ENCODE data around the gene HOXC6.

The HOXC6 gene

GRCh38 chr12:54053003-54053750, 24.9 kb downstream of the HOXC6 start:
- Histone ChIP-seq H2AFZ (ENCODE audit: low read length) (peak overlapping the region; percentile 92), H3K4ac (ENCODE audit: low read length) (no peak overlapping the region), H3K36me3 (replicated peaks in 1 of 2; ENCODE audit: control insufficient read depth in 2 of 2, insufficient read depth in 2 of 2, low read length in 2 of 2) (no peaks in the 10 kb centered on the region), H2AK5ac (ENCODE audit: low read depth, low read length) (no peak overlapping the region), H2BK120ac (ENCODE audit: low read depth, low read length) (no peak overlapping the region), H4K91ac (ENCODE audit: low read depth, low read length, poor library complexity) (no peak overlapping the region), H3K23ac (ENCODE audit: low read depth, low read length, poor library complexity) (no peak overlapping the region), H3K4me2 (ENCODE audit: insufficient read depth, low read length, poor library complexity, severe bottlenecking) (no peak overlapping the region), H3K4me1 (ENCODE audit: control insufficient read depth in 2 of 2, insufficient read depth in 1 of 2, low read depth in 1 of 2, low read length in 2 of 2) (no peaks in the 10 kb centered on the region), H3K27me3 (ENCODE audit: control insufficient read depth in 3 of 3, insufficient read depth in 3 of 3, low read depth in 1 of 3, low read length in 3 of 3) (peaks cover 52 to 99% (median 95%) of the 10 kb centered on the region in 3 experiments), H3K79me1 (ENCODE audit: low read depth, low read length) (no peaks in the 10 kb centered on the region), H4K8ac (ENCODE audit: low read depth, low read length) (no peak overlapping the region), H3K9ac (ENCODE audit: low read depth, low read length, poor library complexity) (peak overlapping the region; percentile 50), H3K9me3 (replicated peaks in 1 of 2; ENCODE audit: control insufficient read depth in 2 of 2, insufficient read depth in 1 of 2, low read depth in 1 of 2, low read length in 2 of 2) (no peaks in the 10 kb centered on the region), H3K18ac (ENCODE audit: low read length) (no peak overlapping the region), H2BK15ac (ENCODE audit: low read length) (no peak overlapping the region), H2BK5ac (ENCODE audit: low read length) (no peak overlapping the region), H2BK12ac (ENCODE audit: low read length) (no peak overlapping the region), H3K4me3 (ENCODE audit: low read length in 2 of 2) (peak overlapping the region in 1 of 2 donors; percentile 34), H3K14ac (ENCODE audit: low read length) (no peak overlapping the region), H3K27ac (replicated peaks; ENCODE audit: low read length) (no peak overlapping the region)
- WGBS, 2 donors (ENCODE audit: extremely low coverage in 2 of 2, insufficient read length in 2 of 2, insufficient replicate concordance in 1 of 2) = no CpG with 5 or more reads among the region's 22 CpGs
- DNase-seq (ENCODE audit: low spot score) = no peak

DNA sequence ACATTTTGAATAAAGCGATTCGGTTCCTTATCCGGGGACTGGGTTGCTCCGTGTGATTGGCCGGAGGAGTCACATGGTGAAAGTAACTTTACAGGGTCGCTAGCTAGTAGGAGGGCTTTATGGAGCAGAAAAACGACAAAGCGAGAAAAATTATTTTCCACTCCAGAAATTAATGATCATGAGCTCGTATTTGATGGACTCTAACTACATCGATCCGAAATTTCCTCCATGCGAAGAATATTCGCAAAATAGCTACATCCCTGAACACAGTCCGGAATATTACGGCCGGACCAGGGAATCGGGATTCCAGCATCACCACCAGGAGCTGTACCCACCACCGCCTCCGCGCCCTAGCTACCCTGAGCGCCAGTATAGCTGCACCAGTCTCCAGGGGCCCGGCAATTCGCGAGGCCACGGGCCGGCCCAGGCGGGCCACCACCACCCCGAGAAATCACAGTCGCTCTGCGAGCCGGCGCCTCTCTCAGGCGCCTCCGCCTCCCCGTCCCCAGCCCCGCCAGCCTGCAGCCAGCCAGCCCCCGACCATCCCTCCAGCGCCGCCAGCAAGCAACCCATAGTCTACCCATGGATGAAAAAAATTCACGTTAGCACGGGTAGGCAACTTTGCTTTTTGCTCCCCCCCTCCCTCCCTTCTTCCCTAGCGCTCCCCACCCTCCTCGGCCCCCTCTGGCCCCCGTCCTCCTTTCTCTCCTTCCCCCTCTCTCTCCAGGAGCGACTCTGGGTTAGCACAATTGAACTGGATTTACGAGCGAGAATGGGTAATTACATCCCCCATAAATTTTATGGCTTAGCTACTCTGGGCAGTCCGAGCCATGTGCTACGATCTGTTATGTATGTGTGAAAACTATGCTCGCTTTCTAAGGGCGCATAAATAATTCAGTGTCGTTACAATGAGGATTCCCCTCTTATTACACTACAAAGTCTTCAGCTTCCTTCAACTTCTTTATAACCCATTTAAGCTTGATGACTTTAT, 25.8 kb downstream of the HOXC6 start, which contains the start of gene HOXC4:
Gene HOXC4, plus strand, starts transcription at position 85 of the 991 bp plus-strand sequence. Its CDS starts 88 bp downstream, at position 173.
- Histone ChIP-seq H3K4me2 (ENCODE audit: insufficient read depth, low read length, poor library complexity, severe bottlenecking) (no peak within 1 kb of the TSS), H3K4ac (ENCODE audit: low read length) (no peak within 1 kb of the TSS), H2BK15ac (ENCODE audit: low read length) (no peak within 1 kb of the TSS), H3K14ac (ENCODE audit: low read length) (no peak within 1 kb of the TSS), H2AFZ (ENCODE audit: low read length) (peak within 1 kb of the TSS; percentile 92), H3K9ac (ENCODE audit: low read depth, low read length, poor library complexity) (peak within 1 kb of the TSS; percentile 50), H2BK120ac (ENCODE audit: low read depth, low read length) (no peak within 1 kb of the TSS), H3K27me3 (ENCODE audit: control insufficient read depth in 3 of 3, insufficient read depth in 3 of 3, low read depth in 1 of 3, low read length in 3 of 3) (peaks cover 51 to 99% (median 95%) of the 10 kb centered on the region in 3 experiments), H4K8ac (ENCODE audit: low read depth, low read length) (no peak within 1 kb of the TSS), H4K91ac (ENCODE audit: low read depth, low read length, poor library complexity) (no peak within 1 kb of the TSS), H3K27ac (replicated peaks; ENCODE audit: low read length) (no peak within 1 kb of the TSS), H3K36me3 (replicated peaks in 1 of 2; ENCODE audit: control insufficient read depth in 2 of 2, insufficient read depth in 2 of 2, low read length in 2 of 2) (no peaks in the 10 kb centered on the region), H3K18ac (ENCODE audit: low read length) (no peak within 1 kb of the TSS), H2AK5ac (ENCODE audit: low read depth, low read length) (no peak within 1 kb of the TSS), H3K23ac (ENCODE audit: low read depth, low read length, poor library complexity) (no peak within 1 kb of the TSS), H3K4me3 (ENCODE audit: low read length in 2 of 2) (peak within 1 kb of the TSS in 1 of 2 donors; percentile 34), H3K79me1 (ENCODE audit: low read depth, low read length) (no peaks in the 10 kb centered on the region), H3K9me3 (replicated peaks in 1 of 2; ENCODE audit: control insufficient read depth in 2 of 2, insufficient read depth in 1 of 2, low read depth in 1 of 2, low read length in 2 of 2) (no peaks in the 10 kb centered on the region), H3K4me1 (ENCODE audit: control insufficient read depth in 2 of 2, insufficient read depth in 1 of 2, low read depth in 1 of 2, low read length in 2 of 2) (no peaks in the 10 kb centered on the region), H2BK5ac (ENCODE audit: low read length) (no peak within 1 kb of the TSS), H2BK12ac (ENCODE audit: low read length) (no peak within 1 kb of the TSS)
- no peak for DNase-seq (ENCODE audit: low spot score)
- no CpG with 5 or more reads among the region's 52 CpGs for WGBS, 2 donors (ENCODE audit: extremely low coverage in 2 of 2, insufficient read length in 2 of 2, insufficient replicate concordance in 1 of 2)

DNA sequence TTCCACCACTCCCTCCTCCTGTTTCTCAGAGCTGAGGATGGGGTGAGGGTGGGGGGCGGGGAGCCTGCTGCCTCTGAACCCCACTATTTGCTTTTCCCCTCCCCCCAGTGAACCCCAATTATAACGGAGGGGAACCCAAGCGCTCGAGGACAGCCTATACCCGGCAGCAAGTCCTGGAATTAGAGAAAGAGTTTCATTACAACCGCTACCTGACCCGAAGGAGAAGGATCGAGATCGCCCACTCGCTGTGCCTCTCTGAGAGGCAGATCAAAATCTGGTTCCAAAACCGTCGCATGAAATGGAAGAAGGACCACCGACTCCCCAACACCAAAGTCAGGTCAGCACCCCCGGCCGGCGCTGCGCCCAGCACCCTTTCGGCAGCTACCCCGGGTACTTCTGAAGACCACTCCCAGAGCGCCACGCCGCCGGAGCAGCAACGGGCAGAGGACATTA, 26.5 kb downstream of the HOXC6 start:
- no CpG with 5 or more reads among the region's 24 CpGs for WGBS, 2 donors (ENCODE audit: extremely low coverage in 2 of 2, insufficient read length in 2 of 2, insufficient replicate concordance in 1 of 2)
- no peak overlapping the region for H2BK5ac ChIP-seq (ENCODE audit: low read length)
- no peak overlapping the region for H3K4me2 ChIP-seq (ENCODE audit: insufficient read depth, low read length, poor library complexity, severe bottlenecking)
- H3K18ac ChIP-seq (ENCODE audit: low read length) = no peak overlapping the region
- H3K23ac ChIP-seq (ENCODE audit: low read depth, low read length, poor library complexity) = no peak overlapping the region
- H2AK5ac ChIP-seq (ENCODE audit: low read depth, low read length) = no peak overlapping the region
- no peak overlapping the region for H3K27ac ChIP-seq (replicated peaks; ENCODE audit: low read length)
- H3K79me1 ChIP-seq (ENCODE audit: low read depth, low read length) = no peaks in the 10 kb centered on the region
- no peak overlapping the region for H3K4ac ChIP-seq (ENCODE audit: low read length)
- H2BK12ac ChIP-seq (ENCODE audit: low read length) = no peak overlapping the region
- no peaks in the 10 kb centered on the region for H3K36me3 ChIP-seq (replicated peaks in 1 of 2; ENCODE audit: control insufficient read depth in 2 of 2, insufficient read depth in 2 of 2, low read length in 2 of 2)
- H2BK120ac ChIP-seq (ENCODE audit: low read depth, low read length) = no peak overlapping the region
- H3K9me3 ChIP-seq (replicated peaks in 1 of 2; ENCODE audit: control insufficient read depth in 2 of 2, insufficient read depth in 1 of 2, low read depth in 1 of 2, low read length in 2 of 2) = no peaks in the 10 kb centered on the region
- H4K8ac ChIP-seq (ENCODE audit: low read depth, low read length) = no peak overlapping the region
- H3K4me1 ChIP-seq (ENCODE audit: control insufficient read depth in 2 of 2, insufficient read depth in 1 of 2, low read depth in 1 of 2, low read length in 2 of 2) = no peaks in the 10 kb centered on the region
- H3K9ac ChIP-seq (ENCODE audit: low read depth, low read length, poor library complexity) = no peak overlapping the region
- H3K14ac ChIP-seq (ENCODE audit: low read length) = no peak overlapping the region
- H4K91ac ChIP-seq (ENCODE audit: low read depth, low read length, poor library complexity) = no peak overlapping the region
- H2BK15ac ChIP-seq (ENCODE audit: low read length) = no peak overlapping the region
- H2AFZ ChIP-seq (ENCODE audit: low read length) = no peak overlapping the region
- peaks cover 54 to 99% (median 97%) of the 10 kb centered on the region in 3 experiments for H3K27me3 ChIP-seq (ENCODE audit: control insufficient read depth in 3 of 3, insufficient read depth in 3 of 3, low read depth in 1 of 3, low read length in 3 of 3)
- no peak overlapping the region for H3K4me3 ChIP-seq (ENCODE audit: low read length in 2 of 2)
- no peak for DNase-seq (ENCODE audit: low spot score)

- Histone ChIP-seq H3K23ac (ENCODE audit: low read depth, low read length, poor library complexity) (no peak overlapping the region), H3K36me3 (replicated peaks in 1 of 2; ENCODE audit: control insufficient read depth in 2 of 2, insufficient read depth in 2 of 2, low read length in 2 of 2) (no peaks in the 10 kb centered on the region), H2BK15ac (ENCODE audit: low read length) (no peak overlapping the region), H3K4me3 (ENCODE audit: low read length in 2 of 2) (no peak overlapping the region), H3K9me3 (replicated peaks in 1 of 2; ENCODE audit: control insufficient read depth in 2 of 2, insufficient read depth in 1 of 2, low read depth in 1 of 2, low read length in 2 of 2) (no peaks in the 10 kb centered on the region), H2AK5ac (ENCODE audit: low read depth, low read length) (no peak overlapping the region), H3K9ac (ENCODE audit: low read depth, low read length, poor library complexity) (no peak overlapping the region), H3K4me1 (ENCODE audit: control insufficient read depth in 2 of 2, insufficient read depth in 1 of 2, low read depth in 1 of 2, low read length in 2 of 2) (no peaks in the 10 kb centered on the region), H3K79me1 (ENCODE audit: low read depth, low read length) (no peaks in the 10 kb centered on the region), H4K91ac (ENCODE audit: low read depth, low read length, poor library complexity) (no peak overlapping the region), H3K14ac (ENCODE audit: low read length) (no peak overlapping the region), H3K18ac (ENCODE audit: low read length) (no peak overlapping the region), H2BK120ac (ENCODE audit: low read depth, low read length) (no peak overlapping the region), H3K4me2 (ENCODE audit: insufficient read depth, low read length, poor library complexity, severe bottlenecking) (no peak overlapping the region), H2BK5ac (ENCODE audit: low read length) (no peak overlapping the region), H3K27me3 (ENCODE audit: control insufficient read depth in 3 of 3, insufficient read depth in 3 of 3, low read depth in 1 of 3, low read length in 3 of 3) (peaks cover 59 to 99% (median 97%) of the 10 kb centered on the region in 3 experiments), H3K27ac (replicated peaks; ENCODE audit: low read length) (no peak overlapping the region), H2AFZ (ENCODE audit: low read length) (no peak overlapping the region), H4K8ac (ENCODE audit: low read depth, low read length) (no peak overlapping the region), H2BK12ac (ENCODE audit: low read length) (no peak overlapping the region), H3K4ac (ENCODE audit: low read length) (no peak overlapping the region)
- WGBS, 2 donors (ENCODE audit: extremely low coverage in 2 of 2, insufficient read length in 2 of 2, insufficient replicate concordance in 1 of 2) = no CpG with 5 or more reads among the region's 2 CpGs
- no peak for DNase-seq (ENCODE audit: low spot score)
These were observed 27.3 kb downstream of the HOXC6 start for GRCh38 chr12:54055552-54055951.
